ENCODE data around the gene HAND1.

- TF ChIP-seq CTCF (IDR thresholded peaks at IDR 0.05) (no peak), POLR2A (IDR thresholded peaks at IDR 0.05) (no peak)
These were observed 49.8 kb downstream of the HAND1 start for GRCh38 chr5:154428208-154428607.

Measured in testis (tissue), 2 donors.